DOHH2 (cell line): Measurements from ENCODE around the gene USPL1.

Experiments
- EZH2phosphoT487 ChIP-seq: fragments of 200-600 bp; sonication (generic); IDR thresholded peaks from 2 replicates; pipeline ENCODE4 v1.6.1; 2017; ENCODE audit warnings: borderline replicate concordance, mild to moderate bottlenecking, antibody characterized with exemption, low read length, moderate library complexity, mixed read lengths
- TF ChIP-seq, protein P1 (sequence below): fragments of 200-600 bp; sonication (generic); IDR thresholded peaks from one replicate; pipeline ENCODE4 v1.5.1; 2014; ENCODE audit warnings: antibody characterized with exemption, mild to moderate bottlenecking, low read depth, low read length; ENCODE audit not compliant: poor library complexity, severe bottlenecking

GRCh38 chr13:30605052-30605451, 12.7 kb upstream of the USPL1 start:
- TF ChIP-seq, protein P1, sequence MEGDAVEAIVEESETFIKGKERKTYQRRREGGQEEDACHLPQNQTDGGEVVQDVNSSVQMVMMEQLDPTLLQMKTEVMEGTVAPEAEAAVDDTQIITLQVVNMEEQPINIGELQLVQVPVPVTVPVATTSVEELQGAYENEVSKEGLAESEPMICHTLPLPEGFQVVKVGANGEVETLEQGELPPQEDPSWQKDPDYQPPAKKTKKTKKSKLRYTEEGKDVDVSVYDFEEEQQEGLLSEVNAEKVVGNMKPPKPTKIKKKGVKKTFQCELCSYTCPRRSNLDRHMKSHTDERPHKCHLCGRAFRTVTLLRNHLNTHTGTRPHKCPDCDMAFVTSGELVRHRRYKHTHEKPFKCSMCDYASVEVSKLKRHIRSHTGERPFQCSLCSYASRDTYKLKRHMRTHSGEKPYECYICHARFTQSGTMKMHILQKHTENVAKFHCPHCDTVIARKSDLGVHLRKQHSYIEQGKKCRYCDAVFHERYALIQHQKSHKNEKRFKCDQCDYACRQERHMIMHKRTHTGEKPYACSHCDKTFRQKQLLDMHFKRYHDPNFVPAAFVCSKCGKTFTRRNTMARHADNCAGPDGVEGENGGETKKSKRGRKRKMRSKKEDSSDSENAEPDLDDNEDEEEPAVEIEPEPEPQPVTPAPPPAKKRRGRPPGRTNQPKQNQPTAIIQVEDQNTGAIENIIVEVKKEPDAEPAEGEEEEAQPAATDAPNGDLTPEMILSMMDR = no peak
- no peak for TF ChIP-seq EZH2phosphoT487
